ENCODE data around the gene ISCU.

The ISCU gene

DNA sequence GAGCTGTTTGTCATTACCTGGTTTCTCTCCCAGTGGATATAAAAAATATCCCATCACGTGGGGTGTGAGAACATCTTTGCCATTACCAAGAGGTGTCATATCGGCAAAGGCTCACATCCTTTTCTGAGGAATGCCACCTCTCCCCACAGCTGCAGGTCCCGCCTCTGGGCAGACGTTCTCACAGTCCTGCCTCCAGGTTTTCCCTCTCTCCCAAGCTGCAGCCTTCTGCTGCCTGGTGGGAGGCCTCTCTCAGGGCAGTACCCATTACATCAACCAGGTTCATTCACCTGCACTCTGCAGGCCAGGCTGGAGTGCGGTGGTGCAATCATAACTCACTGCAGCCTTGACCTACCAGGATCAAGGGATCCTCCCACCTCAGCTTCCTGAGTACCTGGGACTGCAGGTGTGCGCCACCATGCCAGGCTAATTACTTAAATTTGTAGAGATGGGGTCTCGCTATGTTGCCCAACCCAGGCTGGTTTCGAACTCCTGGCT lies 50.4 kb downstream of the ISCU start:
- ATAC-seq: peak; percentile 11; the same call in 1 of the 3 replicates

DNA sequence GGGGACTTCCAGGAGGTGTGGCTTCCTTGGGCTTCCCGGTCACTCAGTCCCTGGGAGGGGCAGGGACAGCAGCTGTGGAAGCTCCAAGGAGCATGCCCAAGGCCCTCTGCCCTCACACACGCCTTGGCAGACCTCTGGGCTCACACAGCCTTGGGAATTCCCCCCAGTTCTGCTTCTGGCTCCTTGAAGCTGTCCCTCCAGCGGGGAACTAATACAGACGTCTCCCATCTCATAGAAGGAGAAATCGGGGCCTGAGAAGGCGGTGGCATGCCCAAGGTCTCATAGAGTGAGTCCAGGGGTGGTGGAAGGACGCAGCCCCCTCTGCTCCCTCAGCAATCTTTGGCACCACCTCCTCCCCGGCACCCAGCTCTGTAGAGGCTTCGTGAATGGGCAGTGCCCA lies 51.2 kb downstream of the ISCU start:
- no peak for TF ChIP-seq ESRRG (CRISPR knock-in tag; IDR thresholded peaks at IDR 0.05)
- no peak for TF ChIP-seq RARB (CRISPR knock-in tag; IDR thresholded peaks at IDR 0.05)
- TF ChIP-seq, protein P1, sequence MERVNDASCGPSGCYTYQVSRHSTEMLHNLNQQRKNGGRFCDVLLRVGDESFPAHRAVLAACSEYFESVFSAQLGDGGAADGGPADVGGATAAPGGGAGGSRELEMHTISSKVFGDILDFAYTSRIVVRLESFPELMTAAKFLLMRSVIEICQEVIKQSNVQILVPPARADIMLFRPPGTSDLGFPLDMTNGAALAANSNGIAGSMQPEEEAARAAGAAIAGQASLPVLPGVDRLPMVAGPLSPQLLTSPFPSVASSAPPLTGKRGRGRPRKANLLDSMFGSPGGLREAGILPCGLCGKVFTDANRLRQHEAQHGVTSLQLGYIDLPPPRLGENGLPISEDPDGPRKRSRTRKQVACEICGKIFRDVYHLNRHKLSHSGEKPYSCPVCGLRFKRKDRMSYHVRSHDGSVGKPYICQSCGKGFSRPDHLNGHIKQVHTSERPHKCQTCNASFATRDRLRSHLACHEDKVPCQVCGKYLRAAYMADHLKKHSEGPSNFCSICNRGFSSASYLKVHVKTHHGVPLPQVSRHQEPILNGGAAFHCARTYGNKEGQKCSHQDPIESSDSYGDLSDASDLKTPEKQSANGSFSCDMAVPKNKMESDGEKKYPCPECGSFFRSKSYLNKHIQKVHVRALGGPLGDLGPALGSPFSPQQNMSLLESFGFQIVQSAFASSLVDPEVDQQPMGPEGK (CRISPR knock-in tag; IDR thresholded peaks at IDR 0.05; ENCODE audit: borderline replicate concordance): no peak
- TF ChIP-seq, protein P2, sequence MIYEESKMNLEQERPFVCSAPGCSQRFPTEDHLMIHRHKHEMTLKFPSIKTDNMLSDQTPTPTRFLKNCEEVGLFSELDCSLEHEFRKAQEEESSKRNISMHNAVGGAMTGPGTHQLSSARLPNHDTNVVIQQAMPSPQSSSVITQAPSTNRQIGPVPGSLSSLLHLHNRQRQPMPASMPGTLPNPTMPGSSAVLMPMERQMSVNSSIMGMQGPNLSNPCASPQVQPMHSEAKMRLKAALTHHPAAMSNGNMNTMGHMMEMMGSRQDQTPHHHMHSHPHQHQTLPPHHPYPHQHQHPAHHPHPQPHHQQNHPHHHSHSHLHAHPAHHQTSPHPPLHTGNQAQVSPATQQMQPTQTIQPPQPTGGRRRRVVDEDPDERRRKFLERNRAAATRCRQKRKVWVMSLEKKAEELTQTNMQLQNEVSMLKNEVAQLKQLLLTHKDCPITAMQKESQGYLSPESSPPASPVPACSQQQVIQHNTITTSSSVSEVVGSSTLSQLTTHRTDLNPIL (CRISPR knock-in tag; IDR thresholded peaks at IDR 0.05; ENCODE audit: low read depth): no peak
- no peak for TF ChIP-seq ZFP3 (CRISPR knock-in tag; IDR thresholded peaks at IDR 0.05)
- no peak for TF ChIP-seq ISL1 (CRISPR knock-in tag; IDR thresholded peaks at IDR 0.05)
- TF ChIP-seq ZNF8 (CRISPR knock-in tag; IDR thresholded peaks at IDR 0.05): no peak
- no peak for TF ChIP-seq PPARA (CRISPR knock-in tag; IDR thresholded peaks at IDR 0.05; ENCODE audit: borderline replicate concordance)
- no peak for TF ChIP-seq ZFP30 (CRISPR knock-in tag; IDR thresholded peaks at IDR 0.05)
- TF ChIP-seq SNAI2 (CRISPR knock-in tag; IDR thresholded peaks at IDR 0.05): no peak
- TF ChIP-seq TCF4 (CRISPR knock-in tag; IDR thresholded peaks at IDR 0.05; ENCODE audit: borderline replicate concordance): no peak
- TF ChIP-seq BACH2 (CRISPR knock-in tag; IDR thresholded peaks at IDR 0.05; ENCODE audit: borderline replicate concordance): no peak
- no peak for ATAC-seq

More for the DNA sequence above, 50.4 kb downstream of the ISCU start:
- TF ChIP-seq, protein P1 (CRISPR knock-in tag; IDR thresholded peaks at IDR 0.05; ENCODE audit: borderline replicate concordance): no peak
- TF ChIP-seq ZC3H10 (CRISPR knock-in tag; IDR thresholded peaks at IDR 0.05) (no peak), CSDC2 (CRISPR knock-in tag; IDR thresholded peaks at IDR 0.05) (no peak), OSR1 (CRISPR knock-in tag; IDR thresholded peaks at IDR 0.05) (no peak), ZFP3 (CRISPR knock-in tag; IDR thresholded peaks at IDR 0.05) (no peak)

DNA sequence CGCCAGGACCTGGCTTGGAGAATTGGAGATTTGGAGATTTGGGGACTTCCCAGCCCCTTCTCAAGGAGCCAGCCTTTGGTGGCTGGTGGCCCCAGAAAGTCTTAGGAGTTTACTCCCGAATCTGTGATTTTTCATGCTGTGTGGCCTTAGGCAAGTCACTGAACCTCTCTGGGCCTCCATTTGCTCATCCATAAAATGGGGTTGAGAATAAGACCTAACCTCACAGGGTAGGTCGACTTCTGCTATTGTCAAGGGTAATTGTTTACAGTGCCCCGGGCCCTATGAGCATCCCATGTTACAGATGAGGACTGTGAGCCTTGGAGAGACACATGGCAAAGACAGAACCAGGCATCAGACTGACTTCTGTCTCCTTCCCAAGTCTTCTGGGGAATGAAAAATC lies 51.6 kb downstream of the ISCU start:
- TF ChIP-seq PPARA (CRISPR knock-in tag; IDR thresholded peaks at IDR 0.05; ENCODE audit: borderline replicate concordance) (no peak), TOX (CRISPR knock-in tag; IDR thresholded peaks at IDR 0.05; ENCODE audit: borderline replicate concordance) (no peak), SNAI2 (CRISPR knock-in tag; IDR thresholded peaks at IDR 0.05) (no peak), ZFP30 (CRISPR knock-in tag; IDR thresholded peaks at IDR 0.05) (no peak)
- TF ChIP-seq, protein P3, sequence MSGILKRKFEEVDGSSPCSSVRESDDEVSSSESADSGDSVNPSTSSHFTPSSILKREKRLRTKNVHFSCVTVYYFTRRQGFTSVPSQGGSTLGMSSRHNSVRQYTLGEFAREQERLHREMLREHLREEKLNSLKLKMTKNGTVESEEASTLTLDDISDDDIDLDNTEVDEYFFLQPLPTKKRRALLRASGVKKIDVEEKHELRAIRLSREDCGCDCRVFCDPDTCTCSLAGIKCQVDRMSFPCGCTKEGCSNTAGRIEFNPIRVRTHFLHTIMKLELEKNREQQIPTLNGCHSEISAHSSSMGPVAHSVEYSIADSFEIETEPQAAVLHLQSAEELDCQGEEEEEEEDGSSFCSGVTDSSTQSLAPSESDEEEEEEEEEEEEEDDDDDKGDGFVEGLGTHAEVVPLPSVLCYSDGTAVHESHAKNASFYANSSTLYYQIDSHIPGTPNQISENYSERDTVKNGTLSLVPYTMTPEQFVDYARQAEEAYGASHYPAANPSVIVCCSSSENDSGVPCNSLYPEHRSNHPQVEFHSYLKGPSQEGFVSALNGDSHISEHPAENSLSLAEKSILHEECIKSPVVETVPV (CRISPR knock-in tag; IDR thresholded peaks at IDR 0.05): no peak
- ATAC-seq: no peak

DNA sequence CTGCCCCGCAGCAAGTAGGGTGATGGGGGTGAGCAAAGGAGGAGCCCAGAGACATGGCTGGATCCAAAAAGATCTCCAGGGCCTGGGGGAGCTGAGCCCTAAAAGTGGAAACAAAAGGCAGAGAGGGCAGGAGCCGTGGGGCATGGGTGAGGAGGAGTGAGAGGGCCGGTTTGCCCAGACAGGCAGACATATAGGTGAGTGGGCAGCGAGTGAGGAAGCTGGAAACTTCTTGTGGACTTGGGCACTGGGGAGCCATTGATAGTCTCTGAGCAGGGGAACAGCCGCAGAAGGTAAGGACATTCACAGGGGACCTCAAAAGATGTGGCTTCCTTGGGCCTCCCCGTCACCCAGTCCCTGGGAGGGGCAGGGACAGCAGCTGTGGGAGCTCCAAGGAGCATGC lies 52.2 kb downstream of the ISCU start:
- TF ChIP-seq RARB (CRISPR knock-in tag; IDR thresholded peaks at IDR 0.05) (no peak), ZFP30 (CRISPR knock-in tag; IDR thresholded peaks at IDR 0.05) (no peak), GLIS3 (CRISPR knock-in tag; IDR thresholded peaks at IDR 0.05) (no peak), ARNTL (CRISPR knock-in tag; IDR thresholded peaks at IDR 0.05; ENCODE audit: borderline replicate concordance, low read depth) (no peak), SNAI2 (CRISPR knock-in tag; IDR thresholded peaks at IDR 0.05) (no peak), ZFP3 (CRISPR knock-in tag; IDR thresholded peaks at IDR 0.05) (no peak)
- ATAC-seq: no peak

DNA sequence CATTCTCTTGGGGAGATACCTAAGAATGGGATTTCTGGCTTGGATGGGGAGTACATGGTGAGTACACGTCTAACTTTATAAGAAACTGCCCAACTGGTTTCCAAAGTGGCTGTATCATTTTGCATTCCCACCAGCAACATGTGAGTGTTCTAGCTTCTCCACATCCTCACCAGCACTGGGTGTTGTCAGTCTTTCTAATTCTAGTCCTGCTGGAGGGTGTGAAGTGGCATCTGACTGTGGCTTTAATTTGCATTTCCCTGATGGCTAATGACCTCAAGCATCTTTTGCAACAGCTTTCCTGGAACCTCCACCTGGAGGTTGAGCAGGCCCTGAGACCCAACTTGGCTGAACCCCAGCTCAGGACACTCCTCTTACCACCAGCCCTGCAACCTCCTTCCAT lies 53.5 kb downstream of the ISCU start:
- ATAC-seq: no peak
- TF ChIP-seq ZFP3 (CRISPR knock-in tag; IDR thresholded peaks at IDR 0.05): no peak
- no peak for TF ChIP-seq GLIS3 (CRISPR knock-in tag; IDR thresholded peaks at IDR 0.05)
- no peak for TF ChIP-seq ZNF8 (CRISPR knock-in tag; IDR thresholded peaks at IDR 0.05)
- no peak for TF ChIP-seq ISL1 (CRISPR knock-in tag; IDR thresholded peaks at IDR 0.05)
- TF ChIP-seq, protein P1 (CRISPR knock-in tag; IDR thresholded peaks at IDR 0.05; ENCODE audit: borderline replicate concordance): no peak
- no peak for TF ChIP-seq BACH2 (CRISPR knock-in tag; IDR thresholded peaks at IDR 0.05; ENCODE audit: borderline replicate concordance)

All from SK-N-SH treated with all-trans-retinoic acid at 6 μM for 48 hours (cell line).